ENCODE results near the gene ARID3B. TPM values are rescaled to one million over a fixed set of nuclear protein-coding genes. Genes with fewer than 3 reads are reported as not detected.

ARID3B gene
- total RNA-seq, 4 donors from 2014 or later, result 2.0 to 8.4 (median 5.3) TPM

DNA sequence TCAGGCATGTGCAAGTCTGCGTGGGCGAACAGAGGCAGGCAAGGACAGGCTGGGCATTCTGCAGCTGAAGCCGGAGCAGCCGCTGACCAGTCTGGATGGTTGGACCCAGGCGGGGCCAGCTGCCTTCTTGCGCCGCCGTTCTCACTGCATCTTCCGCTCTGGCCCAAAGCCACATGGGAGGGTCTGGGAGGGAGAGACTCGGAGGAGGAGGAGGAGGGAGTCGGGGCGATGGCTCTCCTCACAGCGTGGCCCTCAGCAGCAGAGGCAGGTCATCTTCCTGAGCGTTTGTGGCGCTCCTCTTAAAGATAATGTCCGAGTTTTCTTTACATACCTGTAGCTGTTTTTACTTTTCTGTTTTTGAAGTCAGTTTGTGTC lies 80.5 kb downstream of the ARID3B start:
- Histone ChIP-seq H3K36me3 (peaks cover 4 to 78% (median 65%) of the 10 kb centered on the region in 3 donors), H3K9me3 (no peaks in the 10 kb centered on the region), H3K4me3 (no peak overlapping the region), H3K4me1 (peaks cover 0 to 46% (median 23%) of the 10 kb centered on the region in 4 donors), H3K27ac (no peak overlapping the region), H3K27me3 (no peaks in the 10 kb centered on the region)
- no peak for TF ChIP-seq EP300 (IDR thresholded peaks at IDR 0.05)
- TF ChIP-seq, protein P1, sequence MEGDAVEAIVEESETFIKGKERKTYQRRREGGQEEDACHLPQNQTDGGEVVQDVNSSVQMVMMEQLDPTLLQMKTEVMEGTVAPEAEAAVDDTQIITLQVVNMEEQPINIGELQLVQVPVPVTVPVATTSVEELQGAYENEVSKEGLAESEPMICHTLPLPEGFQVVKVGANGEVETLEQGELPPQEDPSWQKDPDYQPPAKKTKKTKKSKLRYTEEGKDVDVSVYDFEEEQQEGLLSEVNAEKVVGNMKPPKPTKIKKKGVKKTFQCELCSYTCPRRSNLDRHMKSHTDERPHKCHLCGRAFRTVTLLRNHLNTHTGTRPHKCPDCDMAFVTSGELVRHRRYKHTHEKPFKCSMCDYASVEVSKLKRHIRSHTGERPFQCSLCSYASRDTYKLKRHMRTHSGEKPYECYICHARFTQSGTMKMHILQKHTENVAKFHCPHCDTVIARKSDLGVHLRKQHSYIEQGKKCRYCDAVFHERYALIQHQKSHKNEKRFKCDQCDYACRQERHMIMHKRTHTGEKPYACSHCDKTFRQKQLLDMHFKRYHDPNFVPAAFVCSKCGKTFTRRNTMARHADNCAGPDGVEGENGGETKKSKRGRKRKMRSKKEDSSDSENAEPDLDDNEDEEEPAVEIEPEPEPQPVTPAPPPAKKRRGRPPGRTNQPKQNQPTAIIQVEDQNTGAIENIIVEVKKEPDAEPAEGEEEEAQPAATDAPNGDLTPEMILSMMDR (IDR thresholded peaks at IDR 0.05), result no peak
- TF ChIP-seq POLR2A (IDR thresholded peaks at IDR 0.05), result no peak
- 74 to 84% methylated on average over 15 to 16 of the region's 16 CpGs for WGBS, 2 donors
- no peak for DNase-seq (ENCODE audit: low spot score in 2 of 2)

DNA sequence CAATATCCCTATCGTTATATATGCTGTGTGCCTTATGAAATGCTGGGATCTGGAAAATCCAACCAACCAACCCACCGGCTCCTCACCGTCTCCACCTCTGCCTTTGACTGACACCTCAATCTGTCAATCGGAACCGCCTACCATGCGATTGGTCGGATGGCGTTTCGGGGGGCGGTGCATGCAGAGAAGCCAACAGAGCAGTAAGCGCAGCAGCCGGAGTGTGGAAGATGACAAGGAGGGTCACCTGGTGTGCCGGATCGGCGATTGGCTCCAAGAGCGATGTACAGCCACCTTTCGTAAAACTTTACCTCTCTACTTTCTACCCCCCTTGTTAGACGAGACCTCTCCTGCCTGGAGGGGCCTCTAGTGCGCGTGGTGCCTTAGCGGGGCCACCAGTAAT lies 80.9 kb downstream of the ARID3B start:
- Histone ChIP-seq H3K4me3 (no peak overlapping the region), H3K36me3 (peaks cover 4 to 82% (median 65%) of the 10 kb centered on the region in 3 donors), H3K9me3 (no peaks in the 10 kb centered on the region), H3K27ac (no peak overlapping the region), H3K27me3 (no peaks in the 10 kb centered on the region), H3K4me1 (peaks cover 0 to 42% (median 19%) of the 10 kb centered on the region in 4 donors)
- DNase-seq (ENCODE audit: low spot score in 2 of 2), result no peak
- TF ChIP-seq POLR2A (IDR thresholded peaks at IDR 0.05), result no peak
- 82 to 85% methylated on average over 21 of the region's 21 CpGs for WGBS, 2 donors

DNA sequence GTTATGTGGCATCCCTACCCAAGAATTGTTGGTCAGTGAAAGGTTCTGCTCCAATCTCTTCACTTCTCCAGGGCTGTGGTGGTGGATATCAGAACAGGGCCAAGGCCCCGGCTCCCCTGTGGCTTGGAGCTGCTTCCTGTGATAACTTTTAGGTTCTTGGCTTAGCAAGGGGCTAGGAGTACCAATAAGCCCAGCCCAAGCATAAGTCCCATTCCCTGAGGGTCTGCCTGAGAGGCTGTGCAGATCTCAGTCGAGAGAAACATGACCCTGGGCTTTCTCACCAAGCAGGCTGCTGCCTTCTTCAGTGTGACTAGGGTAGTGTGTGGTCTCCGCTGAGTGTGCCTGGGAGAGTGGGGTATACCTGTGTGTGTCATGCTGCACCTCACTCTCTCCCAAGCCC lies 81.7 kb downstream of the ARID3B start:
- no peak for DNase-seq (ENCODE audit: low spot score in 2 of 2)
- H3K27me3 ChIP-seq, result no peaks in the 10 kb centered on the region
- H3K4me3 ChIP-seq, result no peak overlapping the region
- peaks cover 0 to 34% (median 11%) of the 10 kb centered on the region in 4 donors for H3K4me1 ChIP-seq
- H3K27ac ChIP-seq, result no peak overlapping the region
- WGBS, 2 donors, result 81% methylated on average over 3 of the region's 3 CpGs
- TF ChIP-seq EP300 (IDR thresholded peaks at IDR 0.05) (no peak), POLR2A (IDR thresholded peaks at IDR 0.05) (no peak)
- TF ChIP-seq, protein P1 (IDR thresholded peaks at IDR 0.05), result no peak
- peaks cover 4 to 90% (median 65%) of the 10 kb centered on the region in 3 donors for H3K36me3 ChIP-seq
- H3K9me3 ChIP-seq, result no peaks in the 10 kb centered on the region

DNA sequence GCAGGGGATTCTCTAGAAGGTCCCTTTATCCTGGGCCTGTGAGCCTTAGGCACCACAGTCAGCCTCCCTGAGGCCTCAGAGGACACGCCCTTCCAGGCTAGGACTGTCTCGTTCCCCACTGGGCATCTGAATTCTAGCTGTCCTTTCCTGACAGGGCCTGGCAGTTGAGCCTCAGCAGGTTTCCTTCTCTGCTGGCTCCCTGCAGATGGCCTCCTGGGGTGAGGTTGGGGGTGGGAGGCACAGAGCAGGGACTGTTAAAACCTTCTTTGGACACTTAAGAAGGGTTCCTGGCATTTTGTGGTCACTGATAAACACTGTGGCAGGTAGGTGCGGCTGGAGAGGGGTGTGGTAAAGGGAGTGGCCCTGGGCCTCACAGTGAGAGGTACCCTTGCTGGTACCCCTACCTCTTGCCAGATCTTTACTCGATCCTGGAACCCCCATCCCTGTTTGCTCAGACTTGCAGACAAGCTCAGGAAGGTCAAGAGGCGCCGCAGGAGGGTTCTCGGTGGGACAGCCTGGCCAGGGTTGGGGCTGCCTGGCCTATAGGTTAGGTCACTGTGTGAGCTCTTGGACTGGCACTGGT lies 83.1 kb downstream of the ARID3B start:
- DNase-seq (ENCODE audit: low spot score in 2 of 2), result no peak
- Histone ChIP-seq H3K4me1 (peaks cover 0 to 20% (median 2%) of the 10 kb centered on the region in 4 donors), H3K27ac (no peak overlapping the region), H3K4me3 (no peak overlapping the region), H3K9me3 (no peaks in the 10 kb centered on the region), H3K27me3 (no peaks in the 10 kb centered on the region), H3K36me3 (peaks cover 4 to 100% (median 75%) of the 10 kb centered on the region in 3 donors)
- WGBS, 2 donors, result 74 to 80% methylated on average over 7 of the region's 7 CpGs
- no peak for TF ChIP-seq EP300 (IDR thresholded peaks at IDR 0.05)
- no peak for TF ChIP-seq POLR2A (IDR thresholded peaks at IDR 0.05)
- TF ChIP-seq, protein P1 (IDR thresholded peaks at IDR 0.05), result no peak

DNA sequence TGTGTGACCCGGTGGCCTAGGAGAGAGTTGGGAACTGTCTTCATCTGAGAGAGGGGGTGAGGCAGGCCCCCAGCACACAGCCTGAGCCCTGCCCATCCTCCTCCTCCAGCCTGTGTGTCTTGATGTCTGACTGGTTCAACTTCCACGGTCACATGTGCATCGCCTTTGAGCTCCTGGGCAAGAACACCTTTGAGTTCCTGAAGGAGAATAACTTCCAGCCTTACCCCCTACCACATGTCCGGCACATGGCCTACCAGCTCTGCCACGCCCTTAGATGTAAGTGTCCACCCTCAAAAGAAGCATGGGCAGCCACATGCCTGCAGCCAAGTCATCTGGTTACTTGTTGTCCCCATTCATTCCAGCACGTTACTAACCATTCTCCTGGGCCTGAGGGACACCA lies 84.7 kb downstream of the ARID3B start:
- Histone ChIP-seq H3K9me3 (no peaks in the 10 kb centered on the region), H3K27me3 (no peaks in the 10 kb centered on the region), H3K4me1 (peaks cover 0 to 9% (median 1%) of the 10 kb centered on the region in 4 donors), H3K36me3 (peaks cover 4 to 100% (median 65%) of the 10 kb centered on the region in 3 donors), H3K4me3 (no peak overlapping the region), H3K27ac (no peak overlapping the region)
- WGBS, 2 donors, result 73 to 78% methylated on average over 6 of the region's 6 CpGs
- DNase-seq (ENCODE audit: low spot score in 2 of 2), result no peak
- TF ChIP-seq POLR2A (IDR thresholded peaks at IDR 0.05) (no peak), EP300 (IDR thresholded peaks at IDR 0.05) (no peak)
- TF ChIP-seq, protein P1 (IDR thresholded peaks at IDR 0.05), result no peak

Measured in tibial nerve (tissue), 4 donors.